K562 (cell line): ENCODE measurements around the gene ELMO1. TPM values are rescaled to one million over a fixed set of nuclear protein-coding genes. Genes with fewer than 3 reads are reported as not detected.

Source experiments
- ATAC-seq: fragments of 200-7000 bp; cut with Tn5 transposase; 3 replicates; pipeline ENCODE4 v1.9.1; 2020; ENCODE audit warnings: moderate library complexity
- BruUV-seq: library from RNA; stranded (reverse); fragments of 400-500 nt; replicated peaks from 2 replicates; lab custom pipeline; 2021; lab: Mats Ljungman, UMichigan
- CTCF ChIA-PET: fragments of 300-600 bp; formaldehyde crosslinking; extraction: SDS; loops from one replicate; lab custom pipeline; 2021; ENCODE audit warnings: low intra/inter-chr PET ratio; lab: Yijun Ruan, JAX
- POLR2A ChIA-PET: fragments of 300-600, 350-650 bp; sonication (Branson Sonifier 250); formaldehyde crosslinking; extraction: SDS; loops from one replicate; lab custom pipeline; 2021; ENCODE audit warnings: antibody characterized with exemption, inconsistent platforms; lab: Yijun Ruan, JAX
- DNase-seq, 4 experiments: peaks; one replicate each; pipeline versions ENCODE4 v3.0.0 to v3.0.0-alpha.2; 2011 to 2018; ENCODE audit warnings: low spot score in 3 of 4, mixed read lengths in 3 of 4; ENCODE audit errors: extremely low read depth in 1 of 4
- FAIRE-seq: peaks from 2 replicates; lab custom pipeline; 2011; peaks lifted over from hg19 to GRCh38; lab: Jason Lieb, UNC
- H2AFZ ChIP-seq: 2 replicates; pipeline ENCODE4 v1.6.0; 2011; ENCODE audit warnings: low read depth, low read length, control low read depth, inconsistent platforms
- H3K27ac ChIP-seq: fragments of 200-600 bp; 3 replicates; pipeline ENCODE4 v1.8.0; 2011; ENCODE audit warnings: low read depth, mild to moderate bottlenecking, control low read depth, inconsistent platforms, low read length, moderate library complexity, mixed read lengths; ENCODE audit errors: extremely low read depth
- H3K27me3 ChIP-seq, 2 experiments: fragments of 300-600 bp in 1 of 2; 2 replicates in 1 of 2; 3 replicates in 1 of 2; pipeline versions ENCODE4 v1.6.0 to v1.8.0; 2011; ENCODE audit warnings: inconsistent platforms in 2 of 2, low read length in 2 of 2, mild to moderate bottlenecking in 1 of 2, mixed read lengths in 1 of 2, moderate library complexity in 1 of 2; ENCODE audit not compliant: control insufficient read depth in 2 of 2, insufficient read depth in 2 of 2
- H3K36me3 ChIP-seq: fragments of 300-600 bp; 3 replicates; pipeline ENCODE4 v1.8.0; 2011; ENCODE audit warnings: mild to moderate bottlenecking, low read length, inconsistent platforms; ENCODE audit not compliant: control insufficient read depth, insufficient read depth
- H3K4me1 ChIP-seq, 2 experiments: fragments of 200-600 bp in 1 of 2; replicated peaks in 1 of 2; 2 replicates in 1 of 2; 3 replicates in 1 of 2; pipeline versions ENCODE4 v1.5.1 to v1.8.0; 2011; ENCODE audit warnings: inconsistent platforms in 2 of 2, low read length in 2 of 2, mild to moderate bottlenecking in 1 of 2, mixed read lengths in 1 of 2, moderate library complexity in 1 of 2; ENCODE audit not compliant: control insufficient read depth in 2 of 2, insufficient read depth in 2 of 2
- H3K4me2 ChIP-seq: 2 replicates; pipeline ENCODE4 v1.6.1; 2011; ENCODE audit warnings: low read length, control low read depth, inconsistent platforms, mixed read lengths; ENCODE audit not compliant: insufficient read depth
- H3K4me3 ChIP-seq: fragments of 200-600 bp; sonication (generic), shearing (Covaris generic); 2 replicates; pipeline ENCODE4 v1.5.1; 2016; ENCODE audit warnings: control low read depth, inconsistent platforms
- H3K79me2 ChIP-seq: fragments of 200-600 bp; 3 replicates; pipeline ENCODE4 v1.8.0; 2011; ENCODE audit warnings: low read length, inconsistent platforms; ENCODE audit not compliant: control insufficient read depth, insufficient read depth
- H3K9ac ChIP-seq, 2 experiments: 2 replicates each; pipeline versions ENCODE4 v1.6.0 to v1.6.1; 2011; ENCODE audit warnings: low read depth in 2 of 2, low read length in 2 of 2, control low read depth in 1 of 2, inconsistent platforms in 1 of 2, mild to moderate bottlenecking in 1 of 2, mixed read lengths in 1 of 2; ENCODE audit not compliant: insufficient read depth in 1 of 2
- H3K9me1 ChIP-seq: one replicate; pipeline ENCODE4 v1.6.0; 2011; ENCODE audit warnings: inconsistent platforms, mild to moderate bottlenecking, low read length, moderate library complexity; ENCODE audit not compliant: control insufficient read depth, insufficient read depth
- H3K9me3 ChIP-seq: replicated peaks from 2 replicates; pipeline ENCODE4 v1.5.1; 2011; ENCODE audit warnings: low read depth, low read length, inconsistent platforms; ENCODE audit not compliant: control insufficient read depth, insufficient read depth
- H4K20me1 ChIP-seq: replicated peaks from 2 replicates; pipeline ENCODE4 v1.6.1; 2011; ENCODE audit warnings: low read length, inconsistent platforms, mixed read lengths; ENCODE audit not compliant: control insufficient read depth, insufficient read depth
- ATF7 ChIP-seq: fragments of 450-650 bp; IDR thresholded peaks from 2 replicates; pipeline ENCODE4 v1.7.1; 2014; ENCODE audit warnings: mild to moderate bottlenecking, moderate library complexity
- HES1 ChIP-seq: fragments of 450-650 bp; IDR thresholded peaks from 2 replicates; pipeline ENCODE4 v1.6.1; 2016; ENCODE audit warnings: low read depth, mild to moderate bottlenecking, moderate library complexity
- NFRKB ChIP-seq: fragments of 450-650 bp; IDR thresholded peaks from 2 replicates; pipeline ENCODE4 v1.6.1; 2016; ENCODE audit warnings: low read depth
- PBX2 ChIP-seq, 2 experiments: IDR thresholded peaks in 1 of 2; conservative IDR thresholded peaks in 1 of 2; 2 replicates each; pipeline ENCODE4 v1.6.1; 2016; ENCODE audit warnings: low read depth in 2 of 2, mild to moderate bottlenecking in 1 of 2, missing compliant biosample characterization in 1 of 2, missing genetic modification characterization in 1 of 2, moderate library complexity in 1 of 2
- ZNF124 ChIP-seq: sonication (generic); formaldehyde crosslinking; IDR thresholded peaks from 2 replicates; pipeline ENCODE4 v1.8.1; 2022; ENCODE audit warnings: missing genetic modification reagents
- ZNF384 ChIP-seq: IDR thresholded peaks from 2 replicates; pipeline ENCODE4 v1.6.1; 2012; ENCODE audit warnings: low read depth, low read length, improper control_type of control experiment
- ZNF655 ChIP-seq: fragments of 250-450 bp; sonication (Bioruptor Pico); IDR thresholded peaks from 2 replicates; pipeline ENCODE4 v1.5.0; 2021
- WGBS: fragments of 100-300 bp; shearing (Covaris generic); methylation state at CpG from one replicate; pipeline ENCODE4 v1.1.6; 2016; ENCODE audit warnings: low coverage, mixed read lengths; ENCODE audit not compliant: insufficient coverage; ENCODE audit errors: missing lambda C conversion rate; 5-methylcytosine and 5-hydroxymethylcytosine counted together
- in situ Hi-C: fragments of 300-500 bp; cut with MboI; formaldehyde crosslinking; loops from 4 replicates; pipeline ENCODE4 v1.15.0; 2018; ENCODE audit warnings: inconsistent platforms, mixed read lengths
- intact Hi-C: fragments of 100-400 bp; cut with micrococcal nuclease; formaldehyde crosslinking; loops from 2 replicates; pipeline ENCODE4 v1.14.2; 2022
- polyA plus RNA-seq, 8 experiments: library from polyadenylated mRNA; depleted of rRNA in 4 of 8; stranded (reverse) in 5 of 8; unstranded in 3 of 8; fragments of >200 nt; fragmentation: Nextera tagmentation in 2 of 8; fragmentation: Illumina TruSeq in 1 of 8; extraction: Ambion mirVana in 2 of 8; extraction: Trizol in 1 of 8; gene quantifications; 2 replicates each; pipeline versions ENCODE4 v1.2.1 to v1.2.3, GENCODE V29; 2011 to 2014; ENCODE audit warnings: inconsistent platforms in 1 of 8, missing spikeins in 1 of 8
- total RNA-seq, 7 experiments: library from RNA; depleted of rRNA in 6 of 7; stranded (reverse); fragments of >200 nt in 6 of 7; fragmentation: Illumina TruSeq in 2 of 7; extraction: Trizol in 2 of 7; gene quantifications; 2 replicates each; pipeline versions ENCODE4 v1.2.1 to v1.2.3, GENCODE V29; 2011 to 2021; ENCODE audit warnings: low replicate concordance in 1 of 7

ELMO1 gene
- total and polyA plus RNA-seq, 9 of the 15 experiments (the other 6 are each of a cell fraction or from before 2014, with no cell fraction given), result 0.36 to 7.2 (median 3.6) TPM

GRCh38 chr7:36946401-36946739 is 502.3 kb downstream of the ELMO1 start:
- ChIA-PET POLR2A (no interaction called here), CTCF (no interaction called here)
- Histone ChIP-seq H3K9me1 (no peaks in the 10 kb centered on the region), H3K4me3 (no peak overlapping the region), H3K79me2 (no peaks in the 10 kb centered on the region), H3K4me1 (no peaks in the 10 kb centered on the region), H4K20me1 (no peaks in the 10 kb centered on the region), H3K9ac (no peak overlapping the region), H3K4me2 (no peak overlapping the region), H3K27me3 (no peaks in the 10 kb centered on the region), H3K27ac (no peak overlapping the region), H3K36me3 (no peaks in the 10 kb centered on the region), H2AFZ (no peak overlapping the region), H3K9me3 (no peaks in the 10 kb centered on the region)
- in situ Hi-C loops (no loop called here), intact Hi-C loops (no loop called here)
- TF ChIP-seq HES1, result no peak
- no peak for TF ChIP-seq ZNF384
- no peak for TF ChIP-seq ZNF655 (CRISPR knock-in tag)
- TF ChIP-seq ZNF124 (CRISPR knock-in tag), result no peak
- no peak for TF ChIP-seq PBX2 (CRISPR knock-in tag; IDR thresholded peaks at IDR 0.05; ENCODE audit: low read depth)
- no peak for TF ChIP-seq PBX2 (tag; conservative IDR thresholded peaks at IDR 0.05; ENCODE audit: low read depth)
- TF ChIP-seq NFRKB, result no peak
- no peak for TF ChIP-seq ATF7
- FAIRE-seq, result no peak
- BruUV-seq, result no TSS peak
- ATAC-seq, result no peak
- 4% methylated on average over 2 of the region's 2 CpGs for WGBS
- no peak for DNase-seq
